Omental fat pad (tissue), 4 donors: ENCODE measurements around the gene PPP6R3. TPM values are rescaled to one million over a fixed set of nuclear protein-coding genes. Genes with fewer than 3 reads are reported as not detected.

ENCODE experiments used
- ATAC-seq: fragments of 150-250 bp; one replicate; pipeline ENCODE4 v1.9.1; 2016; ENCODE audit warnings: mild to moderate bottlenecking, moderate library complexity; ENCODE audit not compliant: low FRiP score
- DNase-seq: peaks from one replicate; pipeline ENCODE4 v3.0.0-alpha.2; 2019; ENCODE audit warnings: low spot score
- CTCF ChIP-seq, 3 donors: fragments of 450-650 bp; IDR thresholded peaks; one replicate each; pipeline ENCODE4 v1.5.1; 2016 to 2017; ENCODE audit warnings: antibody characterized with exemption in 3 of 3, mild to moderate bottlenecking in 3 of 3, moderate library complexity in 2 of 3
- total RNA-seq, 4 donors: library from RNA; depleted of rRNA; stranded (reverse); fragments of >200 nt; gene quantifications; one replicate each; pipeline ENCODE4 v1.1.0, GENCODE V29; 2016

The PPP6R3 gene
- total RNA-seq, 4 donors from 2014 or later = 104 to 137 (median 119) TPM

GRCh38 chr11:68596231-68596630 is 135.7 kb downstream of the PPP6R3 start:
- ATAC-seq = no peak
- TF ChIP-seq CTCF (IDR thresholded peaks at IDR 0.05) = no peak
- no peak for DNase-seq

GRCh38 chr11:68598816-68599653 is 138.5 kb downstream of the PPP6R3 start:
- no peak for TF ChIP-seq CTCF (IDR thresholded peaks at IDR 0.05)
- DNase-seq (no peak), ATAC-seq (no peak)

GRCh38 chr11:68601147-68601546 is 140.6 kb downstream of the PPP6R3 start:
- DNase-seq = no peak
- no peak for TF ChIP-seq CTCF (IDR thresholded peaks at IDR 0.05)
- no peak for ATAC-seq

GRCh38 chr11:68609761-68610160 is 149.2 kb downstream of the PPP6R3 start:
- no peak for TF ChIP-seq CTCF (IDR thresholded peaks at IDR 0.05)
- no peak for DNase-seq
- no peak for ATAC-seq

GRCh38 chr11:68610452-68611116 is 150.0 kb downstream of the PPP6R3 start:
- no peak for DNase-seq
- TF ChIP-seq CTCF (IDR thresholded peaks at IDR 0.05) = no peak
- ATAC-seq = no peak

- DNase-seq (no peak), ATAC-seq (no peak)
- no peak for TF ChIP-seq CTCF (IDR thresholded peaks at IDR 0.05)
Observed at GRCh38 chr11:68615657-68616056, 155.1 kb downstream of the PPP6R3 start.
